Hepatocyte (in vitro differentiated cells): ENCODE measurements around the gene SHH. TPM values are rescaled to one million over a fixed set of nuclear protein-coding genes. Genes with fewer than 3 reads are reported as not detected.

Source experiments
- DNase-seq: peaks from one replicate; pipeline ENCODE4 v3.0.0-alpha.2; 2016; ENCODE audit warnings: low spot score
- H2AFZ ChIP-seq: fragments of 200-600 bp; sonication (generic); 2 replicates; pipeline ENCODE4 v1.6.0; 2016; ENCODE audit warnings: antibody characterized with exemption, mild to moderate bottlenecking
- H3K27ac ChIP-seq: fragments of 200-600 bp; sonication (generic); 2 replicates; pipeline ENCODE4 v1.5.1; 2016; ENCODE audit warnings: mild to moderate bottlenecking
- H3K27me3 ChIP-seq: fragments of 200-600 bp; sonication (generic); 2 replicates; pipeline ENCODE4 v1.6.1; 2016
- H3K36me3 ChIP-seq: fragments of 200-600 bp; sonication (generic); replicated peaks from 2 replicates; pipeline ENCODE4 v1.5.1; 2016; ENCODE audit warnings: low read depth; ENCODE audit not compliant: insufficient read depth
- H3K4me1 ChIP-seq: fragments of 200-600 bp; sonication (generic); 2 replicates; pipeline ENCODE4 v1.5.1; 2016; ENCODE audit warnings: mild to moderate bottlenecking, moderate library complexity; ENCODE audit not compliant: insufficient read depth
- H3K4me2 ChIP-seq: fragments of 200-600 bp; sonication (generic); 2 replicates; pipeline ENCODE4 v1.6.0; 2016
- H3K4me3 ChIP-seq: fragments of 200-600 bp; sonication (generic); 2 replicates; pipeline ENCODE4 v1.5.1; 2016; ENCODE audit warnings: mild to moderate bottlenecking
- H3K79me2 ChIP-seq: fragments of 200-600 bp; sonication (generic); 2 replicates; pipeline ENCODE4 v1.6.0; 2017; ENCODE audit warnings: mild to moderate bottlenecking
- H3K9me2 ChIP-seq: fragments of 200-600 bp; sonication (generic); replicated peaks from 2 replicates; pipeline ENCODE4 v1.6.0; 2017; ENCODE audit warnings: mild to moderate bottlenecking; ENCODE audit not compliant: insufficient read depth
- H3K9me3 ChIP-seq: fragments of 200-600 bp; sonication (generic); 2 replicates; pipeline ENCODE4 v1.5.1; 2016; ENCODE audit warnings: low read depth, mild to moderate bottlenecking
- H4K20me1 ChIP-seq: fragments of 200-600 bp; sonication (generic); 2 replicates; pipeline ENCODE4 v1.6.0; 2016; ENCODE audit warnings: mild to moderate bottlenecking; ENCODE audit not compliant: insufficient read depth, poor library complexity, severe bottlenecking
- EZH2 ChIP-seq: fragments of 200-600 bp; sonication (generic); IDR thresholded peaks from 2 replicates; pipeline ENCODE4 v1.6.1; 2016; ENCODE audit warnings: antibody characterized with exemption, mild to moderate bottlenecking, borderline replicate concordance
- EZH2phosphoT487 ChIP-seq: fragments of 200-600 bp; sonication (generic); IDR thresholded peaks from one replicate; pipeline ENCODE4 v1.6.1; 2018; ENCODE audit warnings: antibody characterized with exemption, mild to moderate bottlenecking, low read depth, moderate library complexity; ENCODE audit not compliant: unreplicated experiment, severe bottlenecking
- WGBS: methylation state at CpG from one replicate; pipeline ENCODE4 v1.1.6; 2016; ENCODE audit warnings: low lambda C conversion rate; ENCODE audit errors: missing lambda C conversion rate; 5-methylcytosine and 5-hydroxymethylcytosine counted together
- polyA plus RNA-seq: library from polyadenylated mRNA; unstranded; fragments of >200 nt; fragmentation: Nextera tagmentation; extraction: Ambion mirVana; gene quantifications from 2 replicates; pipeline ENCODE4 v1.2.1, GENCODE V29; 2016
- total RNA-seq: library from RNA; depleted of rRNA; stranded (reverse); fragments of >200 nt; gene quantifications from 2 replicates; pipeline ENCODE4 v1.2.3, GENCODE V29; 2014
- TF ChIP-seq, protein P1 (sequence below): fragments of 200-600 bp; sonication (generic); IDR thresholded peaks from 2 replicates; pipeline ENCODE4 v1.5.1; 2016; ENCODE audit warnings: antibody characterized with exemption, mild to moderate bottlenecking; ENCODE audit not compliant: poor library complexity

SHH gene
- total and polyA plus RNA-seq, 2 experiments from 2014 or later: 12.1 to 21.2 TPM

DNA sequence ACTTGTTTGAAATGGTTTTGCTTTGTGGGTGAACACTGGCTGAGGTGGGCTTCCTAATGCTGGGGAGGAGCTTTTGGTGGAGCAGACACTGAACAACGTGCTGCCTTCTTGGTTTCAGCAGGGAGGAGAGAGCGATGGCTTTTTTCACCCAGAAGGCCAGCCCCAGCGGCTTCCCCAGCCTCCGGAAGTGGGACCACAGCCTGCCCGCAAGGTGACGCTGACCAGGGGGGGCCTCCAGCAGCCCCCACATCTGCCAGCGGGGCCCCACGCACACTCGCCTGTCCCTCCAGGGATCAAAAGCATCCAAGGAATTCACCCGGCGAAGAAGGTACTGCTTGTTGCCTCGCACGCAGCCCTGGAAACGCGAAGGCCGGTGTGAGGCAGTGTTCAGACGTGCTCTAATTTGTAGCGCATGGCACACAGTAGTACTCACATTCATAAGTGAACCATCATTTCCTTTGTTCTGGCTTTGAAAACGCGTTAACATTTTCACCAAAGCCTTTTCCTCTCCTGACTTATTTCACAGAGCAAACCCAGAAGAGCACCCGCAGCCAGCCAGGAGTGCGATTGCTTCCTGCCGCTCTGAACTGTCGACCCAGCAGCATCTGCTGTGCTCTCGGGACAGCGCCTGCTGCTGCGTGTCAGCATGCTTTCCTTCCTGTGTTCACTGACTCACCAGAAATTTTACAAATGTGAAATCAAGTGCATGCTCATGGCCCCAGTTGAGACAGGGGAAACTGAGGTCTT, 48.4 kb downstream of the SHH start:
- no peak overlapping the region for H3K4me3 ChIP-seq
- no peaks in the 10 kb centered on the region for H3K36me3 ChIP-seq
- no peak overlapping the region for H2AFZ ChIP-seq
- peak; percentile 45 for DNase-seq
- H3K4me1 ChIP-seq: no peaks in the 10 kb centered on the region
- WGBS: 65% methylated on average over 27 of the region's 27 CpGs
- peak overlapping the region; percentile 24 for H3K4me2 ChIP-seq
- peaks cover 37% of the 10 kb centered on the region for H4K20me1 ChIP-seq
- no peaks in the 10 kb centered on the region for H3K27me3 ChIP-seq
- TF ChIP-seq, protein P1, sequence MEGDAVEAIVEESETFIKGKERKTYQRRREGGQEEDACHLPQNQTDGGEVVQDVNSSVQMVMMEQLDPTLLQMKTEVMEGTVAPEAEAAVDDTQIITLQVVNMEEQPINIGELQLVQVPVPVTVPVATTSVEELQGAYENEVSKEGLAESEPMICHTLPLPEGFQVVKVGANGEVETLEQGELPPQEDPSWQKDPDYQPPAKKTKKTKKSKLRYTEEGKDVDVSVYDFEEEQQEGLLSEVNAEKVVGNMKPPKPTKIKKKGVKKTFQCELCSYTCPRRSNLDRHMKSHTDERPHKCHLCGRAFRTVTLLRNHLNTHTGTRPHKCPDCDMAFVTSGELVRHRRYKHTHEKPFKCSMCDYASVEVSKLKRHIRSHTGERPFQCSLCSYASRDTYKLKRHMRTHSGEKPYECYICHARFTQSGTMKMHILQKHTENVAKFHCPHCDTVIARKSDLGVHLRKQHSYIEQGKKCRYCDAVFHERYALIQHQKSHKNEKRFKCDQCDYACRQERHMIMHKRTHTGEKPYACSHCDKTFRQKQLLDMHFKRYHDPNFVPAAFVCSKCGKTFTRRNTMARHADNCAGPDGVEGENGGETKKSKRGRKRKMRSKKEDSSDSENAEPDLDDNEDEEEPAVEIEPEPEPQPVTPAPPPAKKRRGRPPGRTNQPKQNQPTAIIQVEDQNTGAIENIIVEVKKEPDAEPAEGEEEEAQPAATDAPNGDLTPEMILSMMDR: no peak
- TF ChIP-seq EZH2: no peak
- no peak for TF ChIP-seq EZH2phosphoT487
- H3K79me2 ChIP-seq: peaks cover 43% of the 10 kb centered on the region
- H3K9me3 ChIP-seq: no peaks in the 10 kb centered on the region
- H3K27ac ChIP-seq: peak overlapping the region; percentile 58
- no peaks in the 10 kb centered on the region for H3K9me2 ChIP-seq

DNA sequence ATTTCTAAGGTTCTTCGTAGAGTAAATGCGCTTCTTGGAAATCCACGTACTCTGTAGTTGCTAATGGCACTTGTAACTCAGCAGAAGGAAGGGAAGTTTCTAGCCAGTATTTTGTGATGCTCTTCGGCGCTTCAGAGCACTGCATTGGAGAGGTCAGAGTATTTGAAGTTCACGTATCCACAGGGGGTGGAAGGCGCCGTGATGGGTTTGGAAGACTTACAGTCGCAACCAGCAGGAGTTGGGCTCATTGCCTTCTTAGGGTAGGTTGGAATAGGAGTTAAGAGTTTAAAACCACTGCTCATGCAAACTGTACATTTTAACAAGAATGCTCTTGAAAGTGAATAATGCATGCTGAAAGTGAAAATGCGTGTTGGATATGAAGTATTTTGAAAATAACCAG, 49.1 kb downstream of the SHH start:
- Histone ChIP-seq H4K20me1 (peaks cover 40% of the 10 kb centered on the region), H3K9me2 (no peaks in the 10 kb centered on the region), H3K79me2 (peaks cover 50% of the 10 kb centered on the region), H3K4me3 (no peak overlapping the region), H2AFZ (no peak overlapping the region), H3K36me3 (no peaks in the 10 kb centered on the region), H3K9me3 (no peaks in the 10 kb centered on the region), H3K27ac (peak overlapping the region; percentile 58), H3K4me1 (no peaks in the 10 kb centered on the region), H3K4me2 (no peak overlapping the region), H3K27me3 (no peaks in the 10 kb centered on the region)
- WGBS: 95% methylated on average over 10 of the region's 10 CpGs
- TF ChIP-seq, protein P1: no peak
- no peak for TF ChIP-seq EZH2
- TF ChIP-seq EZH2phosphoT487: no peak
- no peak for DNase-seq

DNA sequence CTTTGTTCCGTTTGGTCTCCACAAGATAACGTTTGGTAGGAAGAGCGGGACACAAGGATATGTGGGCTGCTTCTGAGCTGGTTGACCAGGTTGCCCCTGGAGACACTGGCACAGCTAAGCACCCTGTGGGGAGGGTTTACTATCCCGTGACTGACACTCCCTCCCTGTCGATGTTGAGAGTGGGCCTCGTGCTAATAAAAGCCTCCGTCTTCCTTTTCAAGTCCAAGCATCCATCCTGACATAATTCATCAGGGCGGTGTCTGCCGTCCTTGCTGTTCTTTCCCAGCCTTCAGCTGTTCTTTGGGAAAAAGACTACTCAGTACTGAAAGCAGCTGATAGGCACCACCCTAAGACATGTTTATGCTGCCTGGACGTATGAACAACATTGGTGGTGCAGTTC, 49.6 kb downstream of the SHH start:
- Histone ChIP-seq H3K4me2 (no peak overlapping the region), H3K4me3 (no peak overlapping the region), H3K9me3 (no peaks in the 10 kb centered on the region), H3K79me2 (peaks cover 55% of the 10 kb centered on the region), H4K20me1 (peaks cover 39% of the 10 kb centered on the region), H3K27ac (peak overlapping the region; percentile 58), H2AFZ (no peak overlapping the region), H3K27me3 (no peaks in the 10 kb centered on the region), H3K4me1 (no peaks in the 10 kb centered on the region), H3K36me3 (no peaks in the 10 kb centered on the region), H3K9me2 (no peaks in the 10 kb centered on the region)
- WGBS: 81% methylated on average over 10 of the region's 10 CpGs
- no peak for DNase-seq
- TF ChIP-seq, protein P1: no peak
- TF ChIP-seq EZH2phosphoT487 (no peak), EZH2 (no peak)
